HG03175 (cell line): Measurements from ENCODE around the gene C16orf78.

ENCODE experiments used
- ATAC-seq: cut with Tn5 transposase; IDR thresholded peaks from one replicate; pipeline ENCODE4 v1.9.1; 2021; ENCODE audit warnings: mild to moderate bottlenecking, moderate library complexity; ENCODE audit not compliant: unreplicated experiment

Gene C16orf78

GRCh38 chr16:49382916-49383315 lies 9.3 kb downstream of the C16orf78 start:
- no peak for ATAC-seq

- no peak for ATAC-seq
These were observed 21.4 kb downstream of the C16orf78 start for GRCh38 chr16:49395021-49395420.

- ATAC-seq = no peak
These were observed 22.7 kb downstream of the C16orf78 start for GRCh38 chr16:49396206-49396720.

GRCh38 chr16:49398761-49399160 lies 25.2 kb downstream of the C16orf78 start:
- no peak for ATAC-seq

GRCh38 chr16:49399594-49400364 lies 26.2 kb downstream of the C16orf78 start:
- ATAC-seq = peak; percentile 99

GRCh38 chr16:49400611-49401010 lies 27.0 kb downstream of the C16orf78 start:
- ATAC-seq = no peak

GRCh38 chr16:49405123-49405522 lies 31.5 kb downstream of the C16orf78 start:
- ATAC-seq = no peak

- ATAC-seq = no peak
These were observed 31.9 kb downstream of the C16orf78 start for GRCh38 chr16:49405530-49405929.

GRCh38 chr16:49407873-49408550 lies 34.4 kb downstream of the C16orf78 start:
- ATAC-seq = peak; percentile 91

GRCh38 chr16:49409121-49409520 lies 35.5 kb downstream of the C16orf78 start:
- ATAC-seq = no peak

- ATAC-seq = no peak
These were observed 36.6 kb downstream of the C16orf78 start for GRCh38 chr16:49410226-49410625.

GRCh38 chr16:49411121-49411970 lies 37.7 kb downstream of the C16orf78 start:
- no peak for ATAC-seq

GRCh38 chr16:49414671-49415070 lies 41.1 kb downstream of the C16orf78 start:
- ATAC-seq = no peak

- ATAC-seq = no peak
These were observed 41.5 kb downstream of the C16orf78 start for GRCh38 chr16:49415083-49415482.

GRCh38 chr16:49416001-49416675 lies 42.5 kb downstream of the C16orf78 start:
- ATAC-seq = no peak

- no peak for ATAC-seq
These were observed 43.8 kb downstream of the C16orf78 start for GRCh38 chr16:49417354-49417753.

- no peak for ATAC-seq
These were observed 45.4 kb downstream of the C16orf78 start for GRCh38 chr16:49419006-49419405.

- no peak for ATAC-seq
These were observed 46.3 kb downstream of the C16orf78 start for GRCh38 chr16:49419862-49420261.

- ATAC-seq = no peak
These were observed 49.3 kb downstream of the C16orf78 start for GRCh38 chr16:49422896-49423295.

GRCh38 chr16:49424961-49425360 lies 51.4 kb downstream of the C16orf78 start:
- no peak for ATAC-seq

GRCh38 chr16:49427771-49428170 lies 54.2 kb downstream of the C16orf78 start:
- no peak for ATAC-seq
